HEK293T (cell line): ENCODE measurements around the gene CELA2A.
"Not testable (repeated sequence)": the region's sequence is repeated elsewhere in the genome, so short reads cannot be mapped to it uniquely, and the experiment has no call there.

Experiments used
- CTCF ChIA-PET: fragments of 350-600 bp; formaldehyde crosslinking; extraction: SDS; loops from one replicate; lab custom pipeline; 2021; ENCODE audit warnings: antibody characterized with exemption, inconsistent platforms; lab: Yijun Ruan, JAX
- POLR2A ChIA-PET: fragments of 350-600 bp; formaldehyde crosslinking; extraction: SDS; loops from one replicate; lab custom pipeline; 2020; ENCODE audit warnings: antibody characterized with exemption, inconsistent platforms; lab: Yijun Ruan, JAX
- DNase-seq: peaks from one replicate; pipeline ENCODE4 v3.0.0; 2012; ENCODE audit warnings: mixed read lengths; ENCODE audit errors: extremely low spot score
- ARNT ChIP-seq: fragments of 450-650 bp; IDR thresholded peaks from 2 replicates; pipeline ENCODE4 v1.6.1; 2017; ENCODE audit warnings: mild to moderate bottlenecking
- BHLHE40 ChIP-seq: fragments of 450-650 bp; IDR thresholded peaks from 2 replicates; pipeline ENCODE4 v1.6.1; 2016; ENCODE audit warnings: mild to moderate bottlenecking, moderate library complexity, borderline replicate concordance
- CTBP1 ChIP-seq: fragments of 450-650 bp; IDR thresholded peaks from 2 replicates; pipeline ENCODE4 v1.6.1; 2016; ENCODE audit warnings: borderline replicate concordance
- ELF4 ChIP-seq: fragments of 450-650 bp; IDR thresholded peaks from 2 replicates; pipeline ENCODE4 v1.6.1; 2017; ENCODE audit warnings: antibody characterized with exemption
- FOXA1 ChIP-seq: fragments of 450-650 bp; IDR thresholded peaks from 2 replicates; pipeline ENCODE4 v1.6.1; 2016; ENCODE audit warnings: mild to moderate bottlenecking
- FOXK2 ChIP-seq: fragments of 450-650 bp; IDR thresholded peaks from 2 replicates; pipeline ENCODE4 v1.6.1; 2016; ENCODE audit warnings: mild to moderate bottlenecking
- FOXM1 ChIP-seq: fragments of 450-650 bp; IDR thresholded peaks from 2 replicates; pipeline ENCODE4 v1.6.1; 2017; ENCODE audit warnings: mild to moderate bottlenecking, borderline replicate concordance
- HDGF ChIP-seq: fragments of 450-650 bp; IDR thresholded peaks from 2 replicates; pipeline ENCODE4 v1.6.1; 2017; ENCODE audit warnings: antibody characterized with exemption, borderline replicate concordance
- L3MBTL2 ChIP-seq: fragments of 450-650 bp; conservative IDR thresholded peaks from 2 replicates; pipeline ENCODE4 v1.6.1; 2016; ENCODE audit warnings: mild to moderate bottlenecking
- LEF1 ChIP-seq: fragments of 450-650 bp; IDR thresholded peaks from 2 replicates; pipeline ENCODE4 v1.6.1; 2017; ENCODE audit warnings: mild to moderate bottlenecking, borderline replicate concordance
- NFRKB ChIP-seq: fragments of 450-650 bp; IDR thresholded peaks from 2 replicates; pipeline ENCODE4 v1.6.1; 2016; ENCODE audit warnings: mild to moderate bottlenecking, moderate library complexity
- PKNOX1 ChIP-seq: fragments of 450-650 bp; IDR thresholded peaks from 2 replicates; pipeline ENCODE4 v1.6.1; 2016
- SP1 ChIP-seq: fragments of 450-650 bp; IDR thresholded peaks from 2 replicates; pipeline ENCODE4 v1.6.1; 2017
- SUZ12 ChIP-seq: fragments of 450-650 bp; IDR thresholded peaks from 2 replicates; pipeline ENCODE4 v1.6.1; 2016; ENCODE audit warnings: mild to moderate bottlenecking
- TARDBP ChIP-seq: fragments of 450-650 bp; IDR thresholded peaks from 2 replicates; pipeline ENCODE4 v1.6.1; 2016
- ZNF384 ChIP-seq: fragments of 450-650 bp; IDR thresholded peaks from 2 replicates; pipeline ENCODE4 v1.6.1; 2016

Gene CELA2A

GRCh38 chr1:15508700-15509487, 52.4 kb downstream of the CELA2A start:
- no peak for DNase-seq
- ChIA-PET POLR2A (no interaction called here), CTCF (no interaction called here)
- TF ChIP-seq TARDBP, result no peak
- no peak for TF ChIP-seq BHLHE40

- ChIA-PET CTCF (no interaction called here), POLR2A (no interaction called here)
- no peak for DNase-seq
- no peak for TF ChIP-seq SP1
- TF ChIP-seq CTBP1, result no peak
- TF ChIP-seq TARDBP, result no peak
- no peak for TF ChIP-seq PKNOX1
- TF ChIP-seq ZNF384, result no peak
- no peak for TF ChIP-seq FOXM1
- TF ChIP-seq LEF1, result no peak
- no peak for TF ChIP-seq BHLHE40
- no peak for TF ChIP-seq HDGF
- TF ChIP-seq ELF4, result no peak
- no peak for TF ChIP-seq FOXA1
- no peak for TF ChIP-seq SUZ12
- no peak for TF ChIP-seq ARNT
- TF ChIP-seq NFRKB, result no peak
- TF ChIP-seq L3MBTL2, result no peak
- no peak for TF ChIP-seq FOXK2
Measured at GRCh38 chr1:15509586-15509985, 53.1 kb downstream of the CELA2A start.

GRCh38 chr1:15510611-15511405, 54.3 kb downstream of the CELA2A start:
- DNase-seq, result no peak
- ChIA-PET POLR2A (no interaction called here), CTCF (no interaction called here)
- TF ChIP-seq L3MBTL2 (no peak), ZNF384 (no peak), PKNOX1 (no peak), BHLHE40 (no peak), FOXK2 (no peak), FOXA1 (no peak), CTBP1 (no peak), HDGF (no peak), ARNT (no peak), NFRKB (no peak), TARDBP (no peak)

- ChIA-PET POLR2A (no interaction called here), CTCF (no interaction called here)
- TF ChIP-seq L3MBTL2 (no peak), FOXM1 (no peak)
- no peak for DNase-seq
Measured at GRCh38 chr1:15513192-15513591, 56.7 kb downstream of the CELA2A start.

GRCh38 chr1:15513919-15514318, 57.4 kb downstream of the CELA2A start:
- ChIA-PET CTCF (no interaction called here), POLR2A (no interaction called here)
- DNase-seq, result no peak
- no peak for TF ChIP-seq ZNF384
- TF ChIP-seq SUZ12, result no peak
- no peak for TF ChIP-seq L3MBTL2
- no peak for TF ChIP-seq ELF4
- no peak for TF ChIP-seq FOXK2
- no peak for TF ChIP-seq TARDBP
- no peak for TF ChIP-seq ARNT
- no peak for TF ChIP-seq FOXM1
- no peak for TF ChIP-seq BHLHE40
- no peak for TF ChIP-seq CTBP1
- TF ChIP-seq NFRKB, result no peak
- TF ChIP-seq FOXA1, result no peak

GRCh38 chr1:15514557-15514956, 58.0 kb downstream of the CELA2A start:
- DNase-seq, CTCF ChIA-PET, POLR2A ChIA-PET: not testable (repeated sequence)

GRCh38 chr1:15515022-15515663, 58.6 kb downstream of the CELA2A start:
- POLR2A ChIA-PET, result no interaction called here
- TF ChIP-seq PKNOX1 (no peak), FOXM1 (no peak), ARNT (no peak), FOXA1 (no peak), CTBP1 (no peak)
- CTCF ChIA-PET, result no interaction called here
- DNase-seq, result no peak
